ENCODE measurements around the gene CD33. TPM values are rescaled to one million over a fixed set of nuclear protein-coding genes. Genes with fewer than 3 reads are reported as not detected.

The CD33 gene
- total and polyA plus RNA-seq, 10 donors, result 9.6 to 77.8 (median 54.7) TPM

- peaks cover 0 to 9% (median 0%) of the 10 kb centered on the region in 6 donors for H3K4me1 ChIP-seq
- H3K27ac ChIP-seq, result peak overlapping the region in 4 of 8 donors; percentile 51 to 60 (median 53)
- H3K4me3 ChIP-seq, result no peak overlapping the region
- TF ChIP-seq CTCF (IDR thresholded peaks at IDR 0.05 in 8 of 11, conservative IDR thresholded peaks at IDR 0.05 in 3 of 11) (no peak), POLR2A (IDR thresholded peaks at IDR 0.05) (no peak), POLR2AphosphoS5 (IDR thresholded peaks at IDR 0.05) (no peak)
- DNase-seq, result no peak
- H3K27me3 ChIP-seq (replicated peaks in 1 of 7), result peaks cover 0 to 36% (median 0%) of the 10 kb centered on the region in 7 donors
- WGBS, 5 donors, result 67 to 83% (median 72%) methylated on average over 9 of the region's 9 CpGs
- intact Hi-C loops (cut with DNase I; ENCODE audit: low total_unique reads), result no loop called here
- H3K36me3 ChIP-seq, result no peaks in the 10 kb centered on the region
- H3K9me3 ChIP-seq, result peaks cover 0 to 6% (median 0%) of the 10 kb centered on the region in 8 donors
These were observed 27.6 kb downstream of the CD33 start for GRCh38 chr19:51252306-51253079.

GRCh38 chr19:51253088-51253806 lies 28.4 kb downstream of the CD33 start:
- peaks cover 0 to 12% (median 2%) of the 10 kb centered on the region in 6 donors for H3K4me1 ChIP-seq
- no peak for DNase-seq
- WGBS, 5 donors, result 73 to 79% (median 75%) methylated on average over 1 of the region's 1 CpG
- no peaks in the 10 kb centered on the region for H3K36me3 ChIP-seq
- peaks cover 0 to 36% (median 0%) of the 10 kb centered on the region in 7 donors for H3K27me3 ChIP-seq (replicated peaks in 1 of 7)
- H3K27ac ChIP-seq, result peak overlapping the region in 5 of 8 donors; percentile 39 to 60 (median 51)
- no peak for TF ChIP-seq CTCF (IDR thresholded peaks at IDR 0.05 in 8 of 11, conservative IDR thresholded peaks at IDR 0.05 in 3 of 11)
- no peak for TF ChIP-seq POLR2A (IDR thresholded peaks at IDR 0.05)
- no peak for TF ChIP-seq POLR2AphosphoS5 (IDR thresholded peaks at IDR 0.05)
- H3K4me3 ChIP-seq, result no peak overlapping the region
- intact Hi-C loops (cut with DNase I; ENCODE audit: low total_unique reads), result no loop called here
- peaks cover 0 to 6% (median 0%) of the 10 kb centered on the region in 8 donors for H3K9me3 ChIP-seq

- Histone ChIP-seq H3K4me1 (peaks cover 0 to 17% (median 6%) of the 10 kb centered on the region in 6 donors), H3K9me3 (no peaks in the 10 kb centered on the region), H3K27ac (no peak overlapping the region), H3K4me3 (no peak overlapping the region), H3K36me3 (no peaks in the 10 kb centered on the region), H3K27me3 (replicated peaks in 1 of 7) (peaks cover 0 to 35% (median 0%) of the 10 kb centered on the region in 7 donors)
- no peak for TF ChIP-seq CTCF (IDR thresholded peaks at IDR 0.05 in 8 of 11, conservative IDR thresholded peaks at IDR 0.05 in 3 of 11)
- no peak for TF ChIP-seq POLR2AphosphoS5 (IDR thresholded peaks at IDR 0.05)
- TF ChIP-seq POLR2A (IDR thresholded peaks at IDR 0.05), result no peak
- WGBS, 5 donors, result 56 to 72% (median 68%) methylated on average over 2 of the region's 2 CpGs
- intact Hi-C loops (cut with DNase I; ENCODE audit: low total_unique reads), result no loop called here
- DNase-seq, result no peak
These were observed 31.3 kb downstream of the CD33 start for GRCh38 chr19:51256155-51256625.

- no peak for TF ChIP-seq POLR2A (IDR thresholded peaks at IDR 0.05)
- TF ChIP-seq CTCF (IDR thresholded peaks at IDR 0.05 in 8 of 11, conservative IDR thresholded peaks at IDR 0.05 in 3 of 11), result no peak
- TF ChIP-seq POLR2AphosphoS5 (IDR thresholded peaks at IDR 0.05), result no peak
- Histone ChIP-seq H3K27ac (no peak overlapping the region), H3K36me3 (no peaks in the 10 kb centered on the region), H3K9me3 (no peaks in the 10 kb centered on the region), H3K27me3 (replicated peaks in 1 of 7) (peaks cover 0 to 33% (median 0%) of the 10 kb centered on the region in 7 donors), H3K4me1 (peaks cover 0 to 17% (median 6%) of the 10 kb centered on the region in 6 donors), H3K4me3 (no peak overlapping the region)
- no peak for DNase-seq
- WGBS, 5 donors, result 75 to 89% (median 83%) methylated on average over 2 of the region's 2 CpGs
- intact Hi-C loops (cut with DNase I; ENCODE audit: low total_unique reads), result no loop called here
These were observed 32.6 kb downstream of the CD33 start for GRCh38 chr19:51257471-51257870.
